Testis (tissue), 3 donors: ENCODE results near the gene RAB27B. TPM values are rescaled to one million over a fixed set of nuclear protein-coding genes. Genes with fewer than 3 reads are reported as not detected.

Experiments
- DNase-seq: peaks from one replicate; pipeline ENCODE4 v3.0.0-alpha.2; 2019
- H3K27ac ChIP-seq, 2 donors: fragments of 200-600 bp; sonication (generic); one replicate each; pipeline ENCODE4 v1.5.1; 2019
- H3K27me3 ChIP-seq: fragments of 200-600 bp; sonication (generic); one replicate; pipeline ENCODE4 v1.5.1; 2019
- H3K36me3 ChIP-seq: fragments of 200-600 bp; sonication (generic); one replicate; pipeline ENCODE4 v1.5.1; 2017; ENCODE audit warnings: low read depth; ENCODE audit errors: missing control alignments
- H3K4me1 ChIP-seq: fragments of 200-600 bp; sonication (generic); one replicate; pipeline ENCODE4 v1.5.1; 2019
- H3K4me3 ChIP-seq, 2 donors: fragments of 200-600 bp; sonication (generic); one replicate each; pipeline ENCODE4 v1.5.1; 2017 to 2019
- H3K9me3 ChIP-seq: fragments of 200-600 bp; sonication (generic); one replicate; pipeline ENCODE4 v1.5.1; 2017
- CTCF ChIP-seq, 3 experiments: fragments of 450-650 bp in 2 of 3; fragments of 200-600 bp in 1 of 3; sonication (generic) in 1 of 3; IDR thresholded peaks; one replicate each; pipeline ENCODE4 v1.5.1; 2016 to 2019; ENCODE audit warnings: antibody characterized with exemption in 3 of 3, mild to moderate bottlenecking in 2 of 3, moderate library complexity in 1 of 3
- POLR2A ChIP-seq: fragments of 450-650 bp; IDR thresholded peaks from one replicate; pipeline ENCODE4 v1.6.1; 2017; ENCODE audit warnings: antibody characterized with exemption, mild to moderate bottlenecking, moderate library complexity
- WGBS, 2 donors: methylation state at CpG; one replicate each; pipeline ENCODE4 v1.1.5; 2018; 5-methylcytosine and 5-hydroxymethylcytosine counted together
- intact Hi-C: fragments of 100-400 bp; cut with DNase I; formaldehyde crosslinking; loops from one replicate; pipeline ENCODE4 v1.15.1; 2023; ENCODE audit warnings: low total_unique reads
- polyA plus RNA-seq: library from polyadenylated mRNA; stranded (reverse); fragments of 350-450 nt; fragmentation: Illumina TruSeq; extraction: RNeasy Lipid Tissue Mini Kit (QIAGEN cat#74804); gene quantifications from one replicate; pipeline ENCODE4 v1.2.3, GENCODE V29; 2014; ENCODE audit warnings: low read depth, low replicate concordance; ENCODE audit not compliant: insufficient read depth
- total RNA-seq, 2 donors: library from RNA; depleted of rRNA; stranded (reverse); fragments of >200 nt; gene quantifications; one replicate each; pipeline ENCODE4 v1.2.3, GENCODE V29; 2016

Gene RAB27B
- total and polyA plus RNA-seq, 3 donors from 2014 or later, result 0.93 to 5.8 (median 1.7) TPM

- 89 to 96% methylated on average over 2 of the region's 2 CpGs for WGBS, 2 donors
These were observed 49.9 kb downstream of the RAB27B start for GRCh38 chr18:54878159-54878622.

GRCh38 chr18:54878659-54879358 lies 50.5 kb downstream of the RAB27B start:
- no peaks in the 10 kb centered on the region for H3K4me1 ChIP-seq

More at GRCh38 chr18:54878159-54878622, 49.9 kb downstream of the RAB27B start:
- Histone ChIP-seq H3K36me3 (no peaks in the 10 kb centered on the region), H3K4me1 (no peaks in the 10 kb centered on the region), H3K4me3 (no peak overlapping the region), H3K27ac (no peak overlapping the region), H3K9me3 (no peaks in the 10 kb centered on the region), H3K27me3 (no peaks in the 10 kb centered on the region)
- DNase-seq, result no peak
- intact Hi-C loops, result no loop called here
- TF ChIP-seq CTCF (IDR thresholded peaks at IDR 0.05), result no peak
- TF ChIP-seq POLR2A, result no peak

GRCh38 chr18:54879691-54880090 lies 51.4 kb downstream of the RAB27B start:
- no peak for DNase-seq
- Histone ChIP-seq H3K4me3 (no peak overlapping the region), H3K4me1 (no peaks in the 10 kb centered on the region), H3K27me3 (no peaks in the 10 kb centered on the region), H3K27ac (no peak overlapping the region), H3K36me3 (no peaks in the 10 kb centered on the region), H3K9me3 (no peaks in the 10 kb centered on the region)
- no peak for TF ChIP-seq CTCF (IDR thresholded peaks at IDR 0.05)
- TF ChIP-seq POLR2A, result no peak
- intact Hi-C loops, result no loop called here
- WGBS, 2 donors, result 83 to 84% methylated on average over 4 of the region's 4 CpGs

More at GRCh38 chr18:54878659-54879358, 50.5 kb downstream of the RAB27B start:
- 75 to 81% methylated on average over 3 of the region's 3 CpGs for WGBS, 2 donors
- Histone ChIP-seq H3K27ac (no peak overlapping the region), H3K9me3 (no peaks in the 10 kb centered on the region), H3K36me3 (no peaks in the 10 kb centered on the region), H3K4me3 (no peak overlapping the region), H3K27me3 (no peaks in the 10 kb centered on the region)
- intact Hi-C loops, result no loop called here
- no peak for DNase-seq
- TF ChIP-seq CTCF (IDR thresholded peaks at IDR 0.05) (no peak), POLR2A (no peak)

GRCh38 chr18:54880395-54881105 lies 52.3 kb downstream of the RAB27B start:
- intact Hi-C loops, result no loop called here

More at GRCh38 chr18:54880395-54881105, 52.3 kb downstream of the RAB27B start:
- TF ChIP-seq CTCF (IDR thresholded peaks at IDR 0.05), result no peak
- no peak for TF ChIP-seq POLR2A
- H3K4me3 ChIP-seq, result no peak overlapping the region
- H3K36me3 ChIP-seq, result no peaks in the 10 kb centered on the region
- no peaks in the 10 kb centered on the region for H3K4me1 ChIP-seq
- no peak for DNase-seq
- no peaks in the 10 kb centered on the region for H3K9me3 ChIP-seq
- no peaks in the 10 kb centered on the region for H3K27me3 ChIP-seq
- no peak overlapping the region for H3K27ac ChIP-seq
- 81 to 84% methylated on average over 5 of the region's 5 CpGs for WGBS, 2 donors
